H1 (cell line): Measurements from ENCODE around the gene HES2. TPM values are rescaled to one million over a fixed set of nuclear protein-coding genes. Genes with fewer than 3 reads are reported as not detected.

Experiments used
- BACH1 ChIP-seq: IDR thresholded peaks from 2 replicates; pipeline ENCODE4 v1.6.1; 2012; ENCODE audit warnings: low read length, improper control_type of control experiment
- CEBPB ChIP-seq: IDR thresholded peaks from 2 replicates; pipeline ENCODE4 v1.6.1; 2012; ENCODE audit warnings: low read depth, low read length
- CHD7 ChIP-seq: fragments of 300-600 bp; sonication (generic); IDR thresholded peaks from 2 replicates; pipeline ENCODE4 v1.7.1; 2012; ENCODE audit warnings: low read length, moderate library complexity, mild to moderate bottlenecking, inconsistent platforms; ENCODE audit not compliant: insufficient replicate concordance
- CREB1 ChIP-seq: IDR thresholded peaks from 2 replicates; pipeline ENCODE4 v1.6.1; 2012; ENCODE audit warnings: inconsistent platforms
- GTF2F1 ChIP-seq: IDR thresholded peaks from 2 replicates; pipeline ENCODE4 v1.6.1; 2012; ENCODE audit warnings: low read depth, low read length, improper control_type of control experiment, borderline replicate concordance
- KDM4A ChIP-seq: IDR thresholded peaks from one replicate; pipeline ENCODE4 v1.7.1; 2012; ENCODE audit warnings: low read depth, mild to moderate bottlenecking, moderate library complexity, low read length, inconsistent platforms; ENCODE audit not compliant: severe bottlenecking
- POLR2A ChIP-seq, 2 experiments: IDR thresholded peaks; 1 replicate in 1 of 2; 2 replicates in 1 of 2; pipeline ENCODE4 v1.6.1; 2011; ENCODE audit warnings: low read depth in 2 of 2, low read length in 2 of 2, mild to moderate bottlenecking in 2 of 2; ENCODE audit errors: control extremely low read depth in 1 of 2
- POU5F1 ChIP-seq: IDR thresholded peaks from 2 replicates; pipeline ENCODE4 v1.6.1; 2011; ENCODE audit warnings: low read depth, mild to moderate bottlenecking, low read length, moderate library complexity
- RAD21 ChIP-seq, 2 experiments: IDR thresholded peaks in 1 of 2; conservative IDR thresholded peaks in 1 of 2; 2 replicates each; pipeline ENCODE4 v1.6.1; 2011; ENCODE audit warnings: low read depth in 2 of 2, low read length in 2 of 2, improper control_type of control experiment in 1 of 2, inconsistent platforms in 1 of 2, mild to moderate bottlenecking in 1 of 2, moderate library complexity in 1 of 2
- RBBP5 ChIP-seq: IDR thresholded peaks from 2 replicates; pipeline ENCODE4 v1.7.1; 2012; ENCODE audit warnings: low read depth, mild to moderate bottlenecking, inconsistent platforms, low read length, moderate library complexity, borderline replicate concordance
- SIRT6 ChIP-seq: IDR thresholded peaks from one replicate; pipeline ENCODE4 v1.7.1; 2012; ENCODE audit warnings: low read length, inconsistent platforms
- SRF ChIP-seq: IDR thresholded peaks from 2 replicates; pipeline ENCODE4 v1.6.1; 2011; ENCODE audit warnings: mild to moderate bottlenecking, low read depth, low read length, moderate library complexity
- YY1 ChIP-seq: IDR thresholded peaks from 2 replicates; pipeline ENCODE4 v1.6.1; 2011; ENCODE audit warnings: low read depth, mild to moderate bottlenecking, low read length
- polyA plus RNA-seq, 7 experiments: library from polyadenylated mRNA; depleted of rRNA in 3 of 7; stranded (reverse) in 5 of 7; unstranded in 2 of 7; fragments of >200 nt in 5 of 7; fragments of 200-250 nt in 2 of 7; gene quantifications; 1 replicate in 5 of 7; 2 replicates in 1 of 7; 4 replicates in 1 of 7; pipeline versions ENCODE4 v1.2.1 to v1.2.3, GENCODE V29; 2011 to 2013; ENCODE audit warnings: missing spikeins in 2 of 7, mixed read lengths in 2 of 7
- total RNA-seq: library from RNA; stranded (reverse); fragmentation: NEBNext Ultra II Directional; extraction: Animal tissue kit (Norgen Biotek cat#: 25700); gene quantifications from 2 replicates; pipeline ENCODE4 v1.2.1, GENCODE V29; 2021

The HES2 gene
- total and polyA plus RNA-seq, 2 of the 8 experiments (the other 6 are each of a cell fraction or from before 2014, with no cell fraction given): 0.15 to 0.53 TPM

GRCh38 chr1:6389971-6390370 lies 29.7 kb downstream of the HES2 start (continued):
- TF ChIP-seq CHD7 (no peak), RAD21 (IDR thresholded peaks at IDR 0.05 in 1 of 2, conservative IDR thresholded peaks at IDR 0.05 in 1 of 2; ENCODE audit: low read depth in 2 of 2, low read length in 2 of 2) (no peak), SRF (no peak), POU5F1 (no peak), KDM4A (no peak), GTF2F1 (no peak), CREB1 (no peak), POLR2A (IDR thresholded peaks at IDR 0.05; ENCODE audit: control extremely low read depth in 1 of 2, low read depth in 2 of 2, low read length in 2 of 2) (no peak), SIRT6 (no peak), YY1 (no peak), BACH1 (no peak), CEBPB (no peak), RBBP5 (no peak)
